ENCODE results near the gene RCOR2. TPM values are rescaled to one million over a fixed set of nuclear protein-coding genes. Genes with fewer than 3 reads are reported as not detected.

RCOR2 gene
- total RNA-seq, 2 donors from 2014 or later = 0.32 TPM; not detected in 1

GRCh38 chr11:63917692-63918506 lies 935 bp upstream of the RCOR2 start:
- Mint-ChIP-seq H3K4me3 (peak overlapping the region; percentile 65), H3K9me3 (no peaks in the 10 kb centered on the region), H3K36me3 (ENCODE audit: low read depth) (no peaks in the 10 kb centered on the region), H3K4me1 (peaks cover 5% of the 10 kb centered on the region), H3K27me3 (no peaks in the 10 kb centered on the region), H3K27ac (no peak overlapping the region)
- peak; percentile 14 for ATAC-seq (replicated peaks)

DNA sequence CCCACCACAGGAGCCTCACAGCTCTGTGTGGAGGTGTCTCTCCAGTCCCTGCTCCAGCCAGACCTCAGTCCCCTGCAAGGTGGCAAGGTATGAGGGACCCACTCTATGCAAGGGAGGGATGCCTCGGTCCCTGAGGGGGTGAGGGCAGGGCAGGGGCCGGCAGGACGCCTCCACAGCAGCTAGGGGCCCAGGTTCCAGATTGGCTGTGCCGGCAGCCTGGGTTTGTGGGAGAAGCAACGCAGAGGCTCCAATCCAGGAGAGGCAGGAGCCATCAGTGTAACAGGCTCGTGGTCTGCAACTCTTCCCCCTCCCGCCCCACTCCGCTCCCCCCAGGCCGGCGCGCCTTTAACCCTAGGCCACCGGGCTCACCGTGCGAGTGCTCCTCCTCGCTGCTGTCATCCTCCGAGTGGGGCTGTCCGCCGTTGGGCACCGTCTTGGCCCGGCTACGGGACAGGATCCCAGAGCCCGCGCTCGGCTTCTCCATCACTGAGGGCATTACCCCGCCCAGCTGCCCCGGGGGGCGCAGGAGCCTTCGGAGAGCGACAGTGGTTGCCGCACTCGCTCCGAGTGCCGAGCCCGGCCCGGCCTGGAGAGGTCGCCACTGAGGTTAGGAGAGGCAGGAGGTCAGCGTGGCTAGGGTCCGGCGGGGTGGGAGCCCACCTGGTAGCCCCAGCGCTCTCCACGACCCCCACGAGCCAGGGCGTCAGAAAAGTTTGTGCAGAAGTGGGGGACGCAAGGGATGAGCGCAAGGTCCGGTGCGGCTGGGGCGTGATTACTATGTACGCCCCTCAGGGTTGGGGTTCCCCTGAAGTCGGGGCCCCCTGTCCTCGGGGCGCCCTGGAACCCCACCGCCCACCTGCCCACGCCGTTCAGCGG lies 765 bp downstream of the RCOR2 start:
- ATAC-seq (replicated peaks) = peak; percentile 20
- H3K27ac Mint-ChIP-seq = no peak overlapping the region
- H3K9me3 Mint-ChIP-seq = no peaks in the 10 kb centered on the region
- H3K36me3 Mint-ChIP-seq (ENCODE audit: low read depth) = no peaks in the 10 kb centered on the region
- peaks cover 5% of the 10 kb centered on the region for H3K4me1 Mint-ChIP-seq
- peak overlapping the region; percentile 67 for H3K4me3 Mint-ChIP-seq
- H3K27me3 Mint-ChIP-seq = no peaks in the 10 kb centered on the region

- no peak overlapping the region for H3K4me3 Mint-ChIP-seq
Measured at GRCh38 chr11:63914896-63915691, 1.9 kb downstream of the RCOR2 start.

DNA sequence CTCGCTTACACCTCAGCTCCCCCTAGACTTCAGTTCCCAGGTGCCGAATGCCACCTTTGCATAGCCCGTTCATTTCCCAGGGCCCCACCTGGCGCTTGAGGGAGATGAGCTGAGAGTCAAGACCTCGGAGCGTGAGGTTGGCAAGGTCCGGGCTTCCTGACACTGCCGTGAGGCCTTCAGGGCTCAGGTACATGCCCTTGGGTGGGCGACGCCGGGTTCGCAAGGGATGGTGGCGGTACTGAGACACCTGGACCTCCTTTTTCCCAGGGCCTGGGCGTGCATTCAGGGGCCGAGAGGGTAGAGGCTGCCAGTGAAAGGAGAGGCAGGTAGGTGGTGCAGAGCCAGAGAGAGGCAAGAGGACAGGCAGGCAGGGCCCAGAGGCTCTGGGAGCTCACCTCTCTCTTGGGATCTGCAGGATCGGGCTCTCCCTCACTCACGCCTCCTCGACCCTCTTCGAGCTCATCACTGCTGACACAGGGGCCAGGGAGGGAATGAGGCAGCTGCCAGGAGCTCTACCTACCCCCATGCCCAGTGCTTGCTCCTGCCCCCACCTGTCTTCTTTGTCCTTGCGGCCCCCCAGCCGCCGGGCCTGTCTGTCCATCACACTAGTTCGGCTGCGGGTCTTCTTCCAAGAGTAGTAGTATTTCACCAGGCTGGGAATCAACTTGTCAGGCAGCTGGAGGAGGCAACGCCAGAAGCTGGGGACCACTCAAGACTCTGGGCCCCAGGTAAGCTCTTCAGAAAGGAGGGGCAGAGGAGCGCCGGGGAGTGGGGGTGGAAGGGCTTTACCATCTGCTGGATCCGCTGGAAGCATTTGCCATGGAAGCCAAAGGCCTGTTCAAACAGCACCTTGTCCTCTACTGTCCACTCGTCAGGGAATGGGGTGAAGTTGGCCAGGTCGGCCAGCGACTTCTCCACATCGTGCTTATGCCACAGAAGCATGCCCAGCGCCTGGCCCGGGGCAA lies 2.8 kb downstream of the RCOR2 start:
- Mint-ChIP-seq H3K27me3 (no peaks in the 10 kb centered on the region), H3K36me3 (ENCODE audit: low read depth) (peaks cover 13% of the 10 kb centered on the region), H3K9me3 (no peaks in the 10 kb centered on the region), H3K27ac (no peak overlapping the region), H3K4me1 (peaks cover 5% of the 10 kb centered on the region), H3K4me3 (no peak overlapping the region)
- ATAC-seq (replicated peaks) = no peak

More at GRCh38 chr11:63914896-63915691, 1.9 kb downstream of the RCOR2 start:
- H3K27me3 Mint-ChIP-seq = no peaks in the 10 kb centered on the region
- H3K36me3 Mint-ChIP-seq (ENCODE audit: low read depth) = peaks cover 8% of the 10 kb centered on the region
- ATAC-seq (replicated peaks) = no peak
- no peaks in the 10 kb centered on the region for H3K9me3 Mint-ChIP-seq
- no peak overlapping the region for H3K27ac Mint-ChIP-seq
- peaks cover 5% of the 10 kb centered on the region for H3K4me1 Mint-ChIP-seq

DNA sequence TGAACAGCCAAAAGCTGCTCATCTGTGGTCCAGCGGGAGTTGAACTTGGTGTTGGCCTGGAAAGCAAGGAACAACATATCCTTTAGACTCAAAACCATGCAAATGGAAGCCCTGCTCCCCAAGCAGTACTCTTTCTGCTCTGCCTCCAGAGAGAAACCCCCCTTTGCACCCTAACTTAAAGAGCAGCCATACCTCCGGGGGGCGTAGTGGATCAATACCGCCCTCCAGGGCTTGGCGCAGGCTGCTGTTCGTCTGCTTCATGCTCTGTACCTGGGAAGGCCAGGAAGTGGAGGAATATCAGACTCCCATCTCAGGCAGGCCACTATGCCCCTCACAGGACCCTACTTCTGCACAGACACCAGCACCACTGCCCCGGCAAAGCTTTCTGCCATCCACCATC lies 4.3 kb downstream of the RCOR2 start:
- no peak for ATAC-seq (replicated peaks)
- no peaks in the 10 kb centered on the region for H3K9me3 Mint-ChIP-seq
- no peak overlapping the region for H3K27ac Mint-ChIP-seq
- H3K4me1 Mint-ChIP-seq = no peaks in the 10 kb centered on the region
- H3K27me3 Mint-ChIP-seq = no peaks in the 10 kb centered on the region
- H3K4me3 Mint-ChIP-seq = no peak overlapping the region
- peaks cover 28% of the 10 kb centered on the region for H3K36me3 Mint-ChIP-seq (ENCODE audit: low read depth)

DNA sequence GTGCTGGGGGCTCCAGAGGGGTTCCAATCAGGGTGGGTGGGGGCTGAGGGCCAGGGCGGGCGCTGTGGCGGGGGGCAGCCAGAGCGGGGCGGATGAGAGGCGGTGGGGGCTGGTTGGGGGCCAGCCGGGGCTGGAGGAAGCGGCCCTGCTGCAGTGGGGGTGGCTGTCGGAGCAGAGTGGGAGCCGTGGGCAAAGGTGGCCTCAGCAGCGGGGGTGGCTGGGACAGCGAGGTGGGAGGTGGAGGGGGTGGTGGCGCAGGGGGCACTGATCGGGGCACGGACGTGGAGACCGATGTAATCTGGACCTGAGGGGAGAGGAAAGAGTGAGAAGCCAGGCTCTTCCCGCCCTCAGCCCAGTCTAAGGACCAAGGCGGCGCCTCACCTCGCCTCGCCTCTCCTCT lies 5.1 kb downstream of the RCOR2 start:
- Mint-ChIP-seq H3K36me3 (ENCODE audit: low read depth) (peaks cover 31% of the 10 kb centered on the region), H3K4me3 (no peak overlapping the region), H3K27me3 (no peaks in the 10 kb centered on the region), H3K27ac (no peak overlapping the region), H3K9me3 (no peaks in the 10 kb centered on the region), H3K4me1 (no peaks in the 10 kb centered on the region)
- ATAC-seq (replicated peaks) = no peak

GRCh38 chr11:63911440-63911839 lies 5.5 kb downstream of the RCOR2 start:
- H3K4me1 Mint-ChIP-seq = no peaks in the 10 kb centered on the region
- no peak overlapping the region for H3K4me3 Mint-ChIP-seq
- H3K36me3 Mint-ChIP-seq (ENCODE audit: low read depth) = peaks cover 35% of the 10 kb centered on the region
- H3K27ac Mint-ChIP-seq = no peak overlapping the region
- no peaks in the 10 kb centered on the region for H3K27me3 Mint-ChIP-seq
- no peak for ATAC-seq (replicated peaks)
- H3K9me3 Mint-ChIP-seq = no peaks in the 10 kb centered on the region

DNA sequence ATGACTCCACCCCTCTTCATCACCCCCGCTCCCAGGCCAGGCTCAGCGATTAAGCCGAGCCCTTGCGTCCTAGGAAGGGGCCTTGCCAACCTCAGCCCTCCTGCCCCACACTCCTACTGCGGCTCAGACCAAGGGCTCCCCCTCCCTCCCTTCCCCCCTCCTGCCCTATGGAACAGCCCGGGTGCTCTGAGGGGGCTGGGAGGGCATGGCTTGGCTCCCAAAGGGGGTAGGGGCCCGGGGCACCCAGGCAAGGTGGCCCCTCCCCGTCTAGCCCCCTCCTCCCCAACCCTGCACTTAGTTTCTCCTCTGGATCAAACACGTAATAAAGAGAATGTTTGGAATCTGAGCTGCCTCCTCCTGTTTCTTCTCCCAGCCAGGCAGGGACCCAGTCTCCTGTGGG lies 6.3 kb downstream of the RCOR2 start:
- ATAC-seq (replicated peaks) = no peak
- no peak overlapping the region for H3K4me3 Mint-ChIP-seq
- no peaks in the 10 kb centered on the region for H3K27me3 Mint-ChIP-seq
- H3K27ac Mint-ChIP-seq = no peak overlapping the region
- H3K9me3 Mint-ChIP-seq = no peaks in the 10 kb centered on the region
- H3K36me3 Mint-ChIP-seq (ENCODE audit: low read depth) = peaks cover 43% of the 10 kb centered on the region
- H3K4me1 Mint-ChIP-seq = no peaks in the 10 kb centered on the region

DNA sequence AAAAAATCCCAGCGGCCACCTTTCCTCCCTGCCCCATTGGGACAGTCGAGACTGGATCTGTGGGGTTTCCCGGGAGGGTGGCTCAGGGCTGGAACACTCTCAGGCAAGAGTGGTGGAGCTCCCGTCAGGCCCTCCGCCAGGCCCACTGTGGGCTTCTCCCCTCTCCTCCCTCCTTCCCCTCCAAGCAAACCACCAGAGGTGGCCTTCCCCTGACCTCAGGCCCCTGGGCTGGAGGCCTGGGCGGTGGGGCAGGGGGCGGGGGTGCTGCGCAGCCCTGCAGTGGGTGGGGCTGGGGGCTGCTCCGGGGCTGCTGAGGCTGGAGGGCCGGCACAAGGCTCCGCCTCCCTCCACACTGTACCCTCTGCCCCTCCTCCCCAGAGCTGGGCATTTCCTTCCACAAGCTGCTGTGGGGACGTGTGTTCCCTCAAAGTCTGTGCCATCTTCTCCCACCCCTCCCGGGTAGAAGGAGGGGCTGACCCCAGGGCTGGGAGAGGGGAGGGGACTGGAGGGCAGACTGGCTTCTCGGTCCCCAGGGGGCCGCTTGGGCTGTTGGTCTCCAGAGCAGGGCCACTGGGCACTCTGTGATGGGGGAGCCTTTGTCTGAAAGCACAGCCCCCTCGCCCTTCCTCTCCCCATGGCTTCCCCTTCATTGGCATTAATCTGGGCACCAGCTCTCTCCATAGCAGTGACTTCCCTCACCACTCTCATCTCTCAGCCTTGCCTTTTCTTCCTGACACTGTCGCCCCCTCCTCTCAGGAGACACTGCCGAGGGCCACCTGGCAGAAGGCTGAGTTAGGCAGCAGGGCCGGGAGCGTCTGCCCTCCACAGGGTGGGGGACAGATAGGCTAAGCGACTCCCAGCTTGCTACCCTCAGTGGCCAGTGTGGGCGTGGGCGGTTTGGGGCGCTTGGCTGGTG lies 7.1 kb downstream of the RCOR2 start:
- Mint-ChIP-seq H3K4me3 (no peak overlapping the region), H3K9me3 (no peaks in the 10 kb centered on the region), H3K27me3 (no peaks in the 10 kb centered on the region), H3K27ac (no peak overlapping the region), H3K36me3 (ENCODE audit: low read depth) (peaks cover 51% of the 10 kb centered on the region), H3K4me1 (no peaks in the 10 kb centered on the region)
- ATAC-seq (replicated peaks) = no peak

- Mint-ChIP-seq H3K4me3 (no peak overlapping the region), H3K9me3 (no peaks in the 10 kb centered on the region), H3K27me3 (no peaks in the 10 kb centered on the region), H3K36me3 (ENCODE audit: low read depth) (peaks cover 61% of the 10 kb centered on the region), H3K4me1 (no peaks in the 10 kb centered on the region), H3K27ac (no peak overlapping the region)
- no peak for ATAC-seq (replicated peaks)
Measured at GRCh38 chr11:63908631-63909401, 8.1 kb downstream of the RCOR2 start.

DNA sequence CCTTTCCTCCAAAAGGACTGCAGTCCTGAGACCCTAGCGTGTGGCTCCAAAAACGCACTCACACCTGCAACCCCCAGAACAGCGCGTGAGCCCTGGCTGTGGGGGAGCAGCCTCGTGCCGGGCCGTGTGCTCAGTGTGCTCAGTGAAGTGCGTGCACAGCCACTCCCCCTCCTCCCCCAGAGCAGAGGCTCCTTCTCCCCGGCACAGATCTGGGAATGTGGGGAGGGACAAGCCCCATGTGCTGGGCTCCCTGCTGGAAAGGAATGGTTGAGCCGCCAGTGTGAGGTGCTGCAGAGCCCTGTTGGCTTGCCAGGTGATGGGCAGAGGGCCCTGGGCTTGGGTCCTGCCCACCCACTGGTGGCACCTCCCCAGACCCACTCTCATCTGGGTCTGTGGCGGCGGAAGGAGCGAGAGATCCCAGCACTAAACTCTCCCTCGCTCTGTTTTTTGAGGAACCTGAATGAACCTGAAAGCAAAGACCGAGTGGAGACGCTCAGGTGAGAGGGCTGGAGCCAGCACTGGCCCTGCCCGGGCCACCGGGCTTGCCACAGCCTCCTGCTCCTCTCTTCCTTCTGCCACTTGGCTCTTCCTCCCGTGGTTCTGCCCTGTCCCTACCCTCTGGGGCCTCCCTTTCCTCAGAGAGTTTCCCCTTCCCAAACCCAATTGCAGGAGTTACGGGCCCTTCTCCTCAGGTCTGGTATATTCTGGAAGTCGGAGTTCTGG lies 9.0 kb downstream of the RCOR2 start:
- no peak for ATAC-seq (replicated peaks)
- no peaks in the 10 kb centered on the region for H3K27me3 Mint-ChIP-seq
- peaks cover 70% of the 10 kb centered on the region for H3K36me3 Mint-ChIP-seq (ENCODE audit: low read depth)
- no peak overlapping the region for H3K4me3 Mint-ChIP-seq
- H3K4me1 Mint-ChIP-seq = no peaks in the 10 kb centered on the region
- no peak overlapping the region for H3K27ac Mint-ChIP-seq
- H3K9me3 Mint-ChIP-seq = no peaks in the 10 kb centered on the region

DNA sequence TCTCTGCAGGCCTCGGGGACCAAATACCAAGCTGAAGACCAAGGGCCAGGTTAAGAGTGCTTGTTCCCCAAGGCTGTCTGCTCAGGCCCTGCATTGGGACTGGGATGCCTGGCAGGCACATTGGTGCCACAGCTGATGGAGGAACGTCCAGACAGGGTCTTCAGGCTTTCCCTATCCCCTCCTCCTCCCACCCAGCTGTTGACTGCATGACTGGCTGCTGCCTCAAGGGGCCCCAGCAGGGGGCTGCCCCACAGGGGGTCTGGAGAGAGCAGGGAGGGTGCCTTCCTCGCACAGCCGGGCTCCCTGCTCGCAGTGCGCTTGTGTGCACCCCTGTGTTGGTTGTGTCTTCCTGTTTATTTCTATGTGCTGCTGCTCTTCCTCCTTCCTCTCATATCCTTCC lies 9.9 kb downstream of the RCOR2 start:
- H3K9me3 Mint-ChIP-seq = no peaks in the 10 kb centered on the region
- H3K27ac Mint-ChIP-seq = no peak overlapping the region
- H3K27me3 Mint-ChIP-seq = no peaks in the 10 kb centered on the region
- no peak overlapping the region for H3K4me3 Mint-ChIP-seq
- no peaks in the 10 kb centered on the region for H3K4me1 Mint-ChIP-seq
- no peak for ATAC-seq (replicated peaks)
- peaks cover 79% of the 10 kb centered on the region for H3K36me3 Mint-ChIP-seq (ENCODE audit: low read depth)

Measured in activated T-helper 17 cell treated with anti-CD3 and anti-CD28 coated beads, Interleukin-2, amount 50 U/mL, for 72 hours (primary cell).